Bronchial epithelial cell (primary cell): ENCODE measurements around the gene ATF7IP. TPM values are rescaled to one million over a fixed set of nuclear protein-coding genes. Genes with fewer than 3 reads are reported as not detected.
"Not testable (repeated sequence)": the region's sequence is repeated elsewhere in the genome, so short reads cannot be mapped to it uniquely, and the experiment has no call there.

Experiments used
- DNase-seq: peaks from one replicate; pipeline ENCODE4 v3.0.0-alpha.2; 2010; ENCODE audit warnings: low read depth
- FAIRE-seq: peaks from 2 replicates; lab custom pipeline; 2011; peaks lifted over from hg19 to GRCh38; lab: Jason Lieb, UNC
- H3K27me3 ChIP-seq: 2 replicates; pipeline ENCODE4 v1.5.1; 2011; ENCODE audit warnings: low read length; ENCODE audit not compliant: control insufficient read depth, insufficient read depth
- H3K36me3 ChIP-seq: 2 replicates; pipeline ENCODE4 v1.5.1; 2011; ENCODE audit warnings: low read length; ENCODE audit not compliant: control insufficient read depth, insufficient read depth
- H3K4me3 ChIP-seq: 2 replicates; pipeline ENCODE4 v1.5.1; 2011; ENCODE audit warnings: mild to moderate bottlenecking, low read depth, low read length, control low read depth
- CTCF ChIP-seq: IDR thresholded peaks from 2 replicates; pipeline ENCODE4 v1.5.1; 2011; ENCODE audit warnings: mild to moderate bottlenecking, moderate library complexity, low read length, control low read depth, inconsistent platforms; ENCODE audit not compliant: insufficient read depth, severe bottlenecking
- total RNA-seq: library from RNA; depleted of rRNA; stranded (reverse); fragments of >200 nt; gene quantifications from 2 replicates; pipeline ENCODE4 v1.2.1, GENCODE V29; 2014

Gene ATF7IP, protein sequence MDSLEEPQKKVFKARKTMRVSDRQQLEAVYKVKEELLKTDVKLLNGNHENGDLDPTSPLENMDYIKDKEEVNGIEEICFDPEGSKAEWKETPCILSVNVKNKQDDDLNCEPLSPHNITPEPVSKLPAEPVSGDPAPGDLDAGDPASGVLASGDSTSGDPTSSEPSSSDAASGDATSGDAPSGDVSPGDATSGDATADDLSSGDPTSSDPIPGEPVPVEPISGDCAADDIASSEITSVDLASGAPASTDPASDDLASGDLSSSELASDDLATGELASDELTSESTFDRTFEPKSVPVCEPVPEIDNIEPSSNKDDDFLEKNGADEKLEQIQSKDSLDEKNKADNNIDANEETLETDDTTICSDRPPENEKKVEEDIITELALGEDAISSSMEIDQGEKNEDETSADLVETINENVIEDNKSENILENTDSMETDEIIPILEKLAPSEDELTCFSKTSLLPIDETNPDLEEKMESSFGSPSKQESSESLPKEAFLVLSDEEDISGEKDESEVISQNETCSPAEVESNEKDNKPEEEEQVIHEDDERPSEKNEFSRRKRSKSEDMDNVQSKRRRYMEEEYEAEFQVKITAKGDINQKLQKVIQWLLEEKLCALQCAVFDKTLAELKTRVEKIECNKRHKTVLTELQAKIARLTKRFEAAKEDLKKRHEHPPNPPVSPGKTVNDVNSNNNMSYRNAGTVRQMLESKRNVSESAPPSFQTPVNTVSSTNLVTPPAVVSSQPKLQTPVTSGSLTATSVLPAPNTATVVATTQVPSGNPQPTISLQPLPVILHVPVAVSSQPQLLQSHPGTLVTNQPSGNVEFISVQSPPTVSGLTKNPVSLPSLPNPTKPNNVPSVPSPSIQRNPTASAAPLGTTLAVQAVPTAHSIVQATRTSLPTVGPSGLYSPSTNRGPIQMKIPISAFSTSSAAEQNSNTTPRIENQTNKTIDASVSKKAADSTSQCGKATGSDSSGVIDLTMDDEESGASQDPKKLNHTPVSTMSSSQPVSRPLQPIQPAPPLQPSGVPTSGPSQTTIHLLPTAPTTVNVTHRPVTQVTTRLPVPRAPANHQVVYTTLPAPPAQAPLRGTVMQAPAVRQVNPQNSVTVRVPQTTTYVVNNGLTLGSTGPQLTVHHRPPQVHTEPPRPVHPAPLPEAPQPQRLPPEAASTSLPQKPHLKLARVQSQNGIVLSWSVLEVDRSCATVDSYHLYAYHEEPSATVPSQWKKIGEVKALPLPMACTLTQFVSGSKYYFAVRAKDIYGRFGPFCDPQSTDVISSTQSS
- 13.1 and 22.4 TPM in 2 replicates for total RNA-seq

DNA sequence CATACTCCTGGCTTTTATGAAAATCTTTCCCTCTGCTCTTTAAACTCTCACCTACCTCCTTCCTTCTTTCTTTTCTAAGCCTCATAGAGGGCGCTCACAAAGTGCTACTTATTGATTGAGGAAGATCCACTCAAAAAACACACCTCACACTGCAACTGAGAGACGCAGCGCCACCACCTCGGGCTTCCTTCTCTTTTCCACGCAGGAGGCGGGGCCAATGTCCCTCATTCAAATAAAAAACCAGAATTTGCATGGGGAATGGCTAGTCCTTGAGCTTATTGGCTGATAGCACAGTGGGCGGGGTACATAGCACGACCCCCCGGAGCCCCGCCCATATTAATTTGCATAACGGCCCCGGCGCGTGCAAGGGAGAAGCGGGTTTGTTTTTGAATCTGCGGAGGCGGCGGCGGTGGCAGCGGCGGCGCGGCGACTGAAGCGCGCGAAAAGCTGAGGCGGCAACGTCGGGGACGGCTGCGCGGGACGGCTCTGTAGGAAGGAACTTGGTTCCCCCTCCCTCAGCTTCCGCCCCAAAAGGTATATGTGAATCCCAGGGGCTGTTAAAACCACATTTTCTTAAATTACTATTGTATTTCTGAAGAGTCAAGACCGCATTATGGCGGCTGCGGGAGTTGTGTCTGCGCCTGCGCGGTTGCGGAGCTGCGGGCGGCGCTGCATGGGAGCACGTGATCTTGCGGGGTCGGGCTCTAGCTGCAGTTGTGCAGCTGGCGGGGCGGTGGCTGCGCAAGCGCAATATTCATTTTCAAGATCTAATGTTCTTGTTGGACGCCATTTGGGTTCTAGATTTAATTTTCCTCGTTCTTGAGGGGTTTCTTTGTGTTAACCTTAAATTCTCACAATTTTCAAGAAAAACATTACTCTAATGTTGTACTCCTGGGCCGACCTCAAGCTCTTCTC, at the start of gene ATF7IP:
ATF7IP (plus strand) TSS at position 389 of the 915 bp plus-strand sequence. CDS start 58,234 bp downstream, outside the sequence.
- FAIRE-seq (peak; percentile 70), DNase-seq (peak; percentile 92)
- peak within 1 kb of the TSS; percentile 75 for H3K4me3 ChIP-seq
- no peaks in the 10 kb centered on the region for H3K27me3 ChIP-seq
- peak; percentile 25 for TF ChIP-seq CTCF
- H3K36me3 ChIP-seq = no peaks in the 10 kb centered on the region

DNA sequence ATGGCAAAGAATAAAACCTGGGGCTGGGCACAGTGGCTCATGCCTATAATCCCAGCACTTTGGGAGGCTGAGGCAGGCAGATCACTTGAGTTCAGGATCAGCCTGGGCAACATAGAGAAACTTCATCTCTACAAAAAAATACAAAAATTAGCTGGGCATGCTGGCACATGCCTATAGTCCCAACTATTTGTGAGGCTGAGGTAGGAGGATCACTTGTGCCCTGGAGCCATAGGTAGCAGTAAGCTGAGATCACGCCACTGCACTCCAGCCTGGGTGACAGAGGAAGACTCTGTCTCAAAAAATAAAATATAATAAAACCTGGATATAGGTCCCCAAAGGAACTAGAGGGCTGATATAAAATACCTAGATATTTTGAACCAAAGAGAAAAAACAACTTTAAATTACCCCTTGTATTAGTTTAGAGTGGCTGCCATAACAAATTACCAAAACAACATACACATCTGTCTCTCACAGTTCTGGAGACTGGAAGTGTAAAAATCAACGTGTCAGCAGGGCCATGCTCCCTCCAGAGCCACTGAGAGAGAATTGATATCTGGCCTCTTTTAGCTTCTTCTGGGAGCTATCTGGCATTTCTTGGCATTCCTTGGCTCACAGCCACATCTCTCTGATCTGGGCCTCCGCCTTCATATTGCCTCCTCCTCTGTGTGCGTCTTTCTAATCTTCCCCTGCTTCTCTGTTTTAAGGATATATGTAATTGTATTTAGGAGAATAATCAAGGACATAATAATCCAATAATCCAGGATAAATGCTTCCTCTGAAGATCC, 47.9 kb upstream of the ATF7IP start:
- H3K4me3 ChIP-seq = no peak overlapping the region
- H3K27me3 ChIP-seq = no peaks in the 10 kb centered on the region
- no peaks in the 10 kb centered on the region for H3K36me3 ChIP-seq
- DNase-seq = peak; percentile 58
- FAIRE-seq = no peak
- no peak for TF ChIP-seq CTCF

DNA sequence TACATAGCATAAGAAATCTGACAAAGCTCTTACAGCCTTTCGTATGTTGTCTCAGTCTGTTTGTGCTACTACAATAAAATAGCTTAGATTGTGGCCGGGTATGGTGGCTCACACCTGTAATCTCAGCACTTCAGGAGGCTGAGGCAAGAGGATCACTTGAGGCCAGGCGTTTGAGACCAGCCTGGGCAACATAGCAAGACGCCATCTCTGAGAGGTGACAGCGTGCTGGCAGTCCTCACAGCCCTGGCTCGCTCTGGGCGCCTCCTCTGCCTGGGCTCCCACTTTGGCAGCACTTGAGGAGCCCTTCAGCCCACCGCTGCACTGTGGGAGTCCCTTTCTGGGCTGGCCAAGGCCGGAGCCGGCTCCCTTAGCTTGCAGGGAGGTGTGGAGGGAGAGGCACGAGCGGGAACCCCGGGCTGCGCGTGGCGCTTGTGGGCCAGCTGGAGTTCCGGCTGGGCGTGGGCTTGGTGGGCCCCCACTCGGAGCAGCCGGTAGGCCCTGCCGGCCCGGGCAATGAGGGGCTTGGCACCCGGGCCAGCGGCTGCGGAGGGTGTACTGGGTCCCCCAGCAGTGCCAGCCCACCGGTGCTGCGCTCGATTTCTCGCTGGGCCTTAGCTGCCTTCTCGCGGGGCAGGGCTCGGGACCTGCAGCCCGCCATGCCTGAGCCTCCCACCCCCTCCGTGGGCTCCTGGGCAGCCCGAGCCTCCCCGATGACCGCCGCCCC, 45.6 kb upstream of the ATF7IP start:
- not testable (repeated sequence) for FAIRE-seq, H3K36me3 ChIP-seq, H3K4me3 ChIP-seq, H3K27me3 ChIP-seq, DNase-seq

- Histone ChIP-seq H3K36me3 (no peaks in the 10 kb centered on the region), H3K27me3 (no peaks in the 10 kb centered on the region), H3K4me3 (no peak overlapping the region)
- no peak for TF ChIP-seq CTCF
- DNase-seq (no peak), FAIRE-seq (no peak)
Measured at GRCh38 chr12:14322403-14322802, 43.1 kb upstream of the ATF7IP start.

GRCh38 chr12:14325716-14326343, 39.7 kb upstream of the ATF7IP start:
- TF ChIP-seq CTCF = no peak
- no peaks in the 10 kb centered on the region for H3K27me3 ChIP-seq
- H3K36me3 ChIP-seq = no peaks in the 10 kb centered on the region
- FAIRE-seq (no peak), DNase-seq (no peak)
- no peak overlapping the region for H3K4me3 ChIP-seq
